Caco-2 (cell line): ENCODE results near the gene NFKB2. TPM values are rescaled to one million over a fixed set of nuclear protein-coding genes. Genes with fewer than 3 reads are reported as not detected.

ENCODE experiments used
- BruUV-seq: library from RNA; stranded (reverse); fragments of 400-500 nt; replicated peaks from 2 replicates; lab custom pipeline; 2021; lab: Mats Ljungman, UMichigan
- CTCF ChIA-PET: fragments of 300-600 bp; sonication (Branson Sonifier 250); formaldehyde crosslinking; loops from one replicate; lab custom pipeline; 2022; ENCODE audit warnings: antibody characterized with exemption; lab: Charles Lee
- POLR2A ChIA-PET: fragments of 300-600 bp; sonication (Branson Sonifier 250); formaldehyde crosslinking; loops from one replicate; lab custom pipeline; 2022; ENCODE audit warnings: antibody characterized with exemption; lab: Charles Lee
- DNase-seq, 2 experiments: peaks; one replicate each; pipeline versions ENCODE4 v3.0.0 to v3.0.0-alpha.2; 2020 to 2022
- H3K27me3 ChIP-seq: replicated peaks from 2 replicates; pipeline ENCODE4 v1.6.0; 2011; ENCODE audit warnings: low read length; ENCODE audit not compliant: control insufficient read depth, insufficient read depth
- H3K36me3 ChIP-seq: 2 replicates; pipeline ENCODE4 v1.5.1; 2011; ENCODE audit warnings: low read length; ENCODE audit not compliant: control insufficient read depth, insufficient read depth
- H3K4me1 ChIP-seq: fragments of 250-450 bp; sonication (Bioruptor Pico); 2 replicates; pipeline ENCODE4 v1.5.1; 2020; ENCODE audit warnings: mild to moderate bottlenecking
- H3K4me3 ChIP-seq: 2 replicates; pipeline ENCODE4 v1.5.1; 2011; ENCODE audit warnings: low read depth, mild to moderate bottlenecking, control low read depth, low read length
- H3K9me3 ChIP-seq: fragments of 250-450 bp; sonication (Bioruptor Pico); 2 replicates; pipeline ENCODE4 v1.5.1; 2020; ENCODE audit warnings: mild to moderate bottlenecking, moderate library complexity
- H3K27ac Mint-ChIP-seq: one replicate; pipeline ENCODE4 v1.8.0; 2022; ENCODE audit warnings: mixed read lengths; ENCODE audit not compliant: unreplicated experiment
- H3K27me3 Mint-ChIP-seq: one replicate; pipeline ENCODE4 v1.8.0; 2022; ENCODE audit warnings: mixed read lengths; ENCODE audit not compliant: insufficient read depth, unreplicated experiment
- H3K36me3 Mint-ChIP-seq: one replicate; pipeline ENCODE4 v1.8.0; 2022; ENCODE audit warnings: mild to moderate bottlenecking, mixed read lengths; ENCODE audit not compliant: insufficient read depth, unreplicated experiment
- H3K4me1 Mint-ChIP-seq: one replicate; pipeline ENCODE4 v1.8.0; 2022; ENCODE audit warnings: low read depth, mixed read lengths; ENCODE audit not compliant: unreplicated experiment
- H3K4me3 Mint-ChIP-seq: one replicate; pipeline ENCODE4 v1.8.0; 2022; ENCODE audit warnings: mild to moderate bottlenecking, moderate library complexity, mixed read lengths; ENCODE audit not compliant: unreplicated experiment
- H3K9me3 Mint-ChIP-seq: one replicate; pipeline ENCODE4 v1.8.0; 2022; ENCODE audit warnings: mixed read lengths; ENCODE audit not compliant: unreplicated experiment
- intact Hi-C: fragments of 100-400 bp; cut with micrococcal nuclease; formaldehyde crosslinking; loops from one replicate; pipeline ENCODE4 v1.10.0; 2022; ENCODE audit not compliant: unreplicated experiment
- total RNA-seq: library from RNA; stranded (reverse); gene quantifications from 2 replicates; pipeline ENCODE4 v1.2.3, GENCODE V29; 2022
- TF ChIP-seq, protein P1 (sequence below), 2 experiments: fragments of 200-600 bp in 1 of 2; IDR thresholded peaks; 1 replicate in 1 of 2; 2 replicates in 1 of 2; pipeline versions ENCODE4 v1.5.1 to v1.8.0; 2011 to 2022; ENCODE audit warnings: antibody characterized with exemption in 1 of 2, control low read depth in 1 of 2, inconsistent platforms in 1 of 2, low read depth in 1 of 2, low read length in 1 of 2, mild to moderate bottlenecking in 1 of 2, moderate library complexity in 1 of 2; ENCODE audit not compliant: insufficient read depth in 1 of 2, severe bottlenecking in 1 of 2, unreplicated experiment in 1 of 2

NFKB2 gene
- total RNA-seq, 1 experiment from 2014 or later, result 36.5 TPM

DNA sequence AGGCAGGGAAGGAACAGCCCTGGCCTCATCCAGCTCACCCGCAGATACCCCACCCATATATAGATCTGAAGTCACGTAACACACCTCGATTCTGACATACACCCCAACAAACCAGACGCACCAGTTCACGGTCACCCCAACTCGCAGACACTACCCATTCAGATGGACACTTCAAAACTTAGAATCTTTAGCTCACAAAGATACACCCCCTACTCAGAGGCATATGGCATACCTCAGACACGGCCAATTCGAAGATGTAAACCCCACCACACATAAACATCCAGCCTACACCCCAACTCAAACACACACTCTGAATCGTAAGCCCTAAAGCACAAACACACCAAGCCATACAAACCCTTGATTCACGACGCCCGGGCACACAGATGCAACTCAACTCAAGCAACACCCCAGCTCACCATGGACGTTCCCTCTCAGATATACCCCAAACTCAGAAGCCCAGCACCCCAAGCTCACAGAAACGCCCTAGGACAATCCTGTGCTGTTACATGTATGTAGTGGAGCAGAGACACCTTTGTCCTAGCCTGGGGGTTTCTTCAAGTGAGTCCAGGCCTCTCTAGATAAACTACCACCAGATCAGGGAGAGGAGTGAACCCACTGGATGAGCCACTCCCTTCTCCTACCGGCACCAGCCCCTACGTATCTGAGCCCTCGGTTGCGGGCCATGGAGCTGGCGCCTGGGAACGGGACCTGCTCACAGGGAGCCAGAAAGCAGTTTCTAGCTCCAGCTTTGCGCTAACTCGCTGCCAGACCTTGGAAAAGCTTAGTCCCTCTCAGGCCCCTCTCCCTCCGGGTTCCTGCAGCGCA is 14.3 kb downstream of the NFKB2 start:
- CTCF ChIA-PET, result interaction anchor here (0.7 to 1.4 kb wide), 3 partner anchors 12 to 23 kb away, joined by 4 to 6 read pairs (median 4); no protein-coding TSS in a partner anchor
- Mint-ChIP-seq H3K9me3 (no peaks in the 10 kb centered on the region), H3K27me3 (peaks cover 16% of the 10 kb centered on the region), H3K27ac (no peak overlapping the region), H3K4me3 (peak overlapping the region; percentile 61), H3K36me3 (no peaks in the 10 kb centered on the region), H3K4me1 (no peaks in the 10 kb centered on the region)
- Histone ChIP-seq H3K4me1 (no peaks in the 10 kb centered on the region), H3K27me3 (peaks cover 1% of the 10 kb centered on the region; the same call in 1 of the 2 replicates), H3K36me3 (no peaks in the 10 kb centered on the region), H3K9me3 (no peaks in the 10 kb centered on the region), H3K4me3 (peak overlapping the region; percentile 31)
- intact Hi-C loops, result no loop called here
- POLR2A ChIA-PET, result no interaction called here
- TF ChIP-seq, protein P1, sequence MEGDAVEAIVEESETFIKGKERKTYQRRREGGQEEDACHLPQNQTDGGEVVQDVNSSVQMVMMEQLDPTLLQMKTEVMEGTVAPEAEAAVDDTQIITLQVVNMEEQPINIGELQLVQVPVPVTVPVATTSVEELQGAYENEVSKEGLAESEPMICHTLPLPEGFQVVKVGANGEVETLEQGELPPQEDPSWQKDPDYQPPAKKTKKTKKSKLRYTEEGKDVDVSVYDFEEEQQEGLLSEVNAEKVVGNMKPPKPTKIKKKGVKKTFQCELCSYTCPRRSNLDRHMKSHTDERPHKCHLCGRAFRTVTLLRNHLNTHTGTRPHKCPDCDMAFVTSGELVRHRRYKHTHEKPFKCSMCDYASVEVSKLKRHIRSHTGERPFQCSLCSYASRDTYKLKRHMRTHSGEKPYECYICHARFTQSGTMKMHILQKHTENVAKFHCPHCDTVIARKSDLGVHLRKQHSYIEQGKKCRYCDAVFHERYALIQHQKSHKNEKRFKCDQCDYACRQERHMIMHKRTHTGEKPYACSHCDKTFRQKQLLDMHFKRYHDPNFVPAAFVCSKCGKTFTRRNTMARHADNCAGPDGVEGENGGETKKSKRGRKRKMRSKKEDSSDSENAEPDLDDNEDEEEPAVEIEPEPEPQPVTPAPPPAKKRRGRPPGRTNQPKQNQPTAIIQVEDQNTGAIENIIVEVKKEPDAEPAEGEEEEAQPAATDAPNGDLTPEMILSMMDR (IDR thresholded peaks at IDR 0.05; ENCODE audit: insufficient read depth in 1 of 2, low read depth in 1 of 2, low read length in 1 of 2, severe bottlenecking in 1 of 2, unreplicated experiment in 1 of 2), result no peak
- no TSS peak for BruUV-seq
- no peak for DNase-seq

DNA sequence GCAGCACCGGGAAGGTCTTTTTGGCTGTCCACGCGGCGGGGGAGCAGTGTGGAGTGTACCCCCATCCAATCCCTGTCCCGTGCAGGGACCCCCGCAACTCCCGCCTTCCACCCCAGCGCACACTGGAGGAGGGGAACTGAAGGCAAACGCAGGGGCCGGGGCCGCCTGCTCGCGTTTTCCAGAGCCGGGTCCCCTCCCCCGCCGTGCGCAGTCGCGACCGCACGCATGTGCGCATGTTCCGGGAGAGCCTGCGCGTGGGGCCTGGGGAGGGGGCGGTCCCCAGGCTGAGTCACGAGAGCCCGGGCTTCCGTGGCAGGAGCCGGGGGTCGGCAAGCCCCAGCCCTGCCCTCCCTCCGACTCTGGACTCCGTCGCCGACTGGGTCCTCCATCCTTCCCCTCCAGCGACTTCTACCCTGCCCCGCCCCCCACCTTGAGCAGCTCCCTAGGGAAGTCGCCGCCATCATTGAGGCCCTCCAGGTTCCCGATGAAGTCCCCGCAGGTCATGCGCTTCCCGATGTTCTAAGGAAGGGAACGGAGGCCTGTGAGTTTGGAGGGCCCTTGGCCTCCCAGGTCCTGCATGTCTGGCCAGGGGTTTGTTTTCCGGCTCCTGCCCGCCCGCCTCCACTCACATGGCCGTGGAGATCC is 15.0 kb downstream of the NFKB2 start:
- Mint-ChIP-seq H3K36me3 (no peaks in the 10 kb centered on the region), H3K4me1 (no peaks in the 10 kb centered on the region), H3K27me3 (peaks cover 16% of the 10 kb centered on the region), H3K9me3 (no peaks in the 10 kb centered on the region), H3K27ac (no peak overlapping the region), H3K4me3 (no peak overlapping the region)
- H3K27me3 ChIP-seq, result peaks cover 1% of the 10 kb centered on the region; the same call in 1 of the 2 replicates
- CTCF ChIA-PET, result interaction anchor here (1.4 kb wide), 1 partner anchor 11 kb away, joined by 6 read pairs; no protein-coding TSS in a partner anchor
- TF ChIP-seq, protein P1 (IDR thresholded peaks at IDR 0.05; ENCODE audit: insufficient read depth in 1 of 2, low read depth in 1 of 2, low read length in 1 of 2, severe bottlenecking in 1 of 2, unreplicated experiment in 1 of 2), result no peak
- no peaks in the 10 kb centered on the region for H3K9me3 ChIP-seq
- intact Hi-C loops, result no loop called here
- no TSS peak for BruUV-seq
- no peak overlapping the region for H3K4me3 ChIP-seq
- H3K36me3 ChIP-seq, result no peaks in the 10 kb centered on the region
- H3K4me1 ChIP-seq, result no peaks in the 10 kb centered on the region
- DNase-seq, result no peak
- POLR2A ChIA-PET, result no interaction called here
